Activated gamma-delta T cell treated with anti-CD3 and anti-CD28 coated beads, Interleukin-2, amount 50 U/mL, for 16 hours (primary cell): ENCODE measurements around the gene UBE2S.
A peak's percentile ranks its signal among the peaks of the same experiment; 100 is the strongest.
"Not testable (repeated sequence)": the region's sequence is repeated elsewhere in the genome, so short reads cannot be mapped to it uniquely, and the experiment has no call there.

ENCODE experiments used
- DNase-seq: peaks from one replicate; pipeline ENCODE4 v3.0.0-alpha.2; 2020; ENCODE audit warnings: low read depth

UBE2S gene

DNA sequence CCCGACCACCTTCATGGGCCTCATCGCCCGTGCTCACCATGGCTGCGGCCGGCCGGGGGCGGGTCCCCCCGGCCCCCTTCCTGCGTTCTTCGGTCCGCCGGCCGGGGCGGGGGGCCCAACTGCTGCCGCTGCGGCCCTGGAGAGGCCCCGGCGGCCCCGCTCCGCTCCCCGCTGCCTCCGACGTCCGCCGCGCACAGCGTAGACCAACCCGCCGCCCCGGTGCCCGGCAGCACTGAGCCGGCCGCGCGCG lies at the start of gene UBE2S:
UBE2S (minus strand) TSS at position 239 of the 250 bp plus-strand sequence; CDS start at position 40, 199 bp downstream.
- not testable (repeated sequence) for DNase-seq

DNA sequence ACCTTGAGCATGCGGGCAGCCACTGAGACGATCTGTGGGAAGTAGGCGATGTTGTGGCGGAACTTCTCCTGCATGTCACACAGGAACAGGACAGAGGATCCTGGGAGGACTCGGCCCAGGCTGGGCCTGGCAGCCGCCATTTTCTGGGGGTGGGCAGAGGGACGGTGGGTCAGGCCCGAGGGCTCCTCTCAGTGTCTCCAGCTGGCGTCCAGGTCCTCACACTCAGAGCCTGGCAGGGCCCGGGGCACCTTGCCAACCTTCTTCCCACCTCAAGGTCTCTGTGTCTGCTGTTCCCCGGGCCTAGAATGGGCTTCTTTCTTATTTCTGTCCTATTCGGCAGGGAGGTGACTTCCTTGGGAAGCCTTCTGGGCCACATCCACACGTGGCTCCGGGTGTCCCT lies 48.8 kb upstream of the UBE2S start:
- no peak for DNase-seq

DNA sequence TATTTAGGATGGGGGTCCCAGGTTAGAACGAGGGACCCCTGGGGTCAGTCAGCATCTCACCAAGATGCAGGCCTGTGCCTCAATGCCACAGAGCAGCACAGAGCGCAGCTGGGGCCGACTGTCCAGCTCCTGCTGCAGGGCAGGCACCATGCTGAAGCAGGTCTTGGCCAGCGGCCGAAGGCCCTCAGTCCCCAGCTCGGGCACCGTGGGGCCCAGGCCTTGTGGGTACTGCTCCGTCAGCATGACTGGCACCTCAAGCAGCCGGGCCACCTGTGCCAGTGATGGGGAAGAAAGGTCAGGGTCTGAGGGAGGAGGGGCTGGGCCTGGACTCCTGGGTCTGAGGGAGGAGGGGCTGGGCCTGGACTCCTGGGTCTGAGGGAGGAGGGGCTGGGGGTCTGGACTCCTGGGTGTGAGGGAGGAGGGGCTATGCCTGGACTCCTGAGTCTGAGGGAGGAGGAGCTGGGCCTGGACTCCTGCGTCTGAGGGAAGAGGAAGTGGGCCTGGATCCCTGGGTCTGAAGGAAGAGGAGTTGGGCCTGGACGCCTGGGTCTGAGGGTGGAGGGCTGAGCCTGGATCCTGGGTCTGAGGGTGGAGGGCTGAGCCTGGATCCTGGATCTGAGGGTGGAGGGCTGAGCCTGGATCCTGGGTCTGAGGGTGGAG lies 48.1 kb upstream of the UBE2S start:
- DNase-seq: no peak

DNA sequence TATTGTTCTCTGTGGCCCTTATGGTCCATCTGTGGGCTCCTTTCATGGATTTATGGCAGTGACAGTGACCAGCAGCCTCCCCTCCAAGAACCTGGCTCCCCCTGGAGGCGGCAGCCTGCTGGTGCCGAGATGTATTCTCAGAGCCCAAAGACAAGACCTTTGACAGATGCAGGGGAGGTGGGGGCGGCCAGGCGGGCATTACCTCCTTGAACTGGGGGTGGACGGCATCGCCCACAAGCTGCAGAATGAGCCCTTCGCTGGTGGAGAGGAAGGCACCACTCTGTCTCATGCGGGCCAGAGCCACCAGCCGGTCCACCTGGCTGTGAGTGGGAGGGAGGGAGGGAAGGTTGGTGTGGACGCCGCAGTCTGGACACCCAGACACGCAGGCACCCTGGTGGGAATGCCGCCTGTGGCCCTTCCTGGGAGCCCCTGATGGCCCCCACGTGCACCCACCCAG lies 47.2 kb upstream of the UBE2S start:
- DNase-seq: peak; percentile 29

DNA sequence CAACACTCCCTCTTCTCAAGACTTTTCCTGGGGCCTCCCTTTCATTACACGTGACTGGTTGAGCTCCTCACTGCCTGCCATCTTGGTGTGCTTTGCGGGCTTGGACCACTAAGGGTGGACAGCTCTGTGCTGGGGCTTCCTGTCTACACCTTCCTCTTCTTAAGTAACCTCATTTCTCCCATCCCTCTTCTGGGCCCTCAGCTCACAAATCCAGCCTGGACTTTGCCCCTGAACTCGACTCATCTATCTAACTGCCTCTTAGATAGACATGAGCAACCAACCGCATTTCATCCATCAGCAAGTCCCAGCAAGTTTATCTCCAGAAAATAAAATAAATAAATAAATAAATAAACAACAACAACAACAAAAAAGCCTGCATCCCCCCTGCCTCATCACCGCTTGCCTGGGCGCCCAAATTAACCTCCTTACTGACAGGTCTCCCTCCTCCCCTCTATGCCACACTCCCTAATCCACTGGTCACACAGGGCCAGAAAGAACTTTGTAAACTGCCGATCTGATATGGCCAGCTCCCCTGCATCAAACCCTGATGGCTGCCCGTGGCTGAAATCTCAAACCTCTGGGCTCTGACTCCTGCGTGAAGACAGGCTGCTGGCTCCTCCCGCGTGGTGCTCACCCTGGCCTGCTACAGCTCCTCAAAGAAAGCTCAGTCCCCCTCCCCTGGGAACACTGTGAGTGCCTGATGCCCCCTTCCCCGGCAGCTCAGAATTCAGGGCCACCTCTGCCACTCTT lies 46.1 kb upstream of the UBE2S start:
- DNase-seq: no peak

DNA sequence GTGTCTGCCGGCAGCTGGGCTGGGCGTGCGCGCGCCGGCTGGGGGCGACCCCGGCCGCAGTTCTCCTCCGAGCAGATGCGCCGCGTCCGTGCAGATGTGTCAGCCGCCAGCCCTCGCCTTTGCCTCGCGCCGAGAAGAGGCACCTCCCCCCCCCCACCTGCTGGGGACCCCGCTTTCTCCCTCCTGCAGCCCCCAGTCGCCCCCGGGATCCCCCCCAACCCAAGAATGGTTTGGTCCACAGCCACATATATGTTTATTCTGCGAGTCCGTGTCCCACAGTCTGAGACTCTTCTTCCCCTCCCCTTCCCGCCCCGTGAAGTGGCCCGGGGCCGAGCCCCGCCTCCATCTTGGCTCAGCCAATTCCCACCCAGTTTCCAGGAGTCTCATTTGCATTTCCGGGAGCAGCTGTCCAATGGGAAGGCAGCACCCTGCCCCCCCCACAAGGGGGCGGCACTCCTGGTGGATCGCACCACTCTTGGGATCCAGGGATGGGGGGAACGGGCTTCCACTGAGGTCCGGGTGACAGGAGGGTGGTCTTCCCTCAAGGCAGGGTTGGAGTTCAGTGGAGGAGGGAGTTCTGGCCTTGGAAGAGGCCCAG lies 45.3 kb upstream of the UBE2S start:
- DNase-seq: no peak

DNA sequence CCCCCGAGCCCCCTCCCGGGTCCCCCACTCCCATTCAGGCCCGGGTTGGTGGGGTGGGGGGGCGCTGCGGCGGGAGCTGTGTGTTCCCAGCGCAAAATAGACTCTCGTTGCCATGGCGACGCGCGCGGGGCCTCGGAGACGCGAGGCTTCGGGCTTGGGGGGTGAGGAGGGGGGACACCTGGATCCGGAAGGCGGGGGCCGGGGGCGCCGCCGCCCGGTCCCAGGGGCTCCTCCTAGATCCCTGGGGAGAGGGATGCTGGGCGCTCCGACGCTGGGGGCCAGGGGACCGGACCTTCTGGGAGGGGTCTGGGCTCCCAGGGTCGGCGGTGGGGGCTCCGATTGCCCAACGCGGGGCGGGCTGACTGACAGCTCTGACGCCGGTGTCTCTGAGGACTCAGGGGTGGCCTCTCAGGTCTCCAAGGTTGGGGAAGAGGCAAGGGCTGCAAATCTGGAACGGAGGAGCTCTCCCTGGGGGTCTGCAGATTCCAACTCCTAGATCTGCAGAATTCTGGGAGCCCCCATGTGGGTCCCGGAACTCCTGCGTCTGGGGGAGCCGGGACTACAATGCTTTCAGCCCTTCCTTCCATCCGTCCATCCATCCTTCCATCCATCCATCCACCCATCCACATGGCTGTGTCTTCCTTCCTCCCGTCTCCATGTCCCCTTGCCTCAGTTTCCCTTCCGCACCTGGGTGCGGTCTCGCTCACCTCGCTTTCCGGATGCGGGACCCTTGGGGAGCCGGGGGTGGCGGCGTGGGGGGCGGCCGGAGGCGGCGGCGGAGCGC lies 44.6 kb upstream of the UBE2S start:
- DNase-seq: no peak

DNA sequence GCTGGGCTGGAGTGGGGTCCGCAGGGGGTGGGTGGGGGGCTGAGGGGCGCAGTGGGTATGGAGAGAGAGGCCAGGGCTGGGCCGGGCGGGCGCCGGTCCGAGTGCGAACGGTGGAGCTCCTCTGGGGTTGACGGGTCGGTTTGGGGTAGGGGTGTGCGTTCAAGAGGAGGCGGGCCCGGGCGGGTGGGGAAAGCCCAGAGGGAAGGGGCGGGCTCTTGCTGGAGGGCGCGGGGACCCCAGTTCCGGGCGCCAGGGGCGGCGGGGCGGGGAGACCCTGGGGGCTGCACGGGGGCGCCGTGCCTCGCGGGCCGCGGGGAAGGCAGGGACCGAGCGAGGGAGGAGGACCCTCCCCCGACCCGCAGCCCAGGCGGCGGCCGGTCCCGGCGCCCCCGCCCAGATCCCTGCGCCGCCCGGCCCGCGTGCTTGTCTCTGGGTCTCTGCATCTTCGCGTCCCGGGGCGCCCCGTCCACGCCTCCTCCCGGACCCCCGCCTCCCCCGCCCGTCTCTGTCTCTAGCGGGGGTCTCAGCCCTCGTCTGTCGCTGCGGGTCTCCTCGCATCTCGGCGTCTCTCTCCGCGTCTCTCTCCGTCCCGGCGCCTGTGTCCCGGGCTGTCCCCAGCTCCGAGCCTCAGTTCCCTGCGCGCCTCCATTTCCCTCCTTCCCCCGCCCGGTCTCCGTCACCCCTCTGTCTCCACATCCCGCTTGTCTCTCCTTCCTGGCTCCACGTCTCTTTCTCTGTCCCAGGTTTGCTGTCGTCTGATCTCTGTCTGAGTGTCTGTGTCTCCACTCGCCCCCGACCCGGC lies 43.8 kb upstream of the UBE2S start:
- no peak for DNase-seq

DNA sequence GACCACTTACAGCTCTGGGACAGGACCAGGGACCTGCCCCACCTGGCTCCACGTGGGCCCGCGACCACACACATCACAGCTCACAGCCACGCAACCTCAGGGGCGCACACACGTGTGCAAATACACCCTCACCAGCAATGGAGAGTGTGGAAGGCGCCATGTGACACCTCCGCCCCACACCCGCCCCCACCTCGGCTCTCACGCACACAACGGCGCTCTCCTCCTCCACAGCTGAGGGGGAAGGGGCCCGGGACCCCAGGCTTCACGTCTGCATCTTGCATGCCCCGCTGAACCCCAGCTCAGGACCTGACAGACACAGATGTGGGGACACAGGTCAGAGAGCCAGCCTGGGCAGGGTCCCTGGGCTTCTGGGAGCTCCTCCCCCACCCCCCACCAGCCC lies 41.9 kb upstream of the UBE2S start:
- DNase-seq: no peak

DNA sequence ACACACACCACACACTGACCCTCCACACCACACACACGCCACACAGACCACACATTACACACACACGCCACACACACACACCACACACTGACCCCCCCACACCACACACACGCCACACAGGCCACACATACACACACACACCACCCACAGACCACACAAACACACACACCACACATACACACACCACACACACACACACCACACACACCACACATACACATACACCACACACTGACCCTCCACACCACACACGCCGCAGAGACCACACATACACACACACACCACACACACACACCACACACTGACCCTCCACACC lies 40.5 kb upstream of the UBE2S start:
- DNase-seq: not testable (repeated sequence)

DNA sequence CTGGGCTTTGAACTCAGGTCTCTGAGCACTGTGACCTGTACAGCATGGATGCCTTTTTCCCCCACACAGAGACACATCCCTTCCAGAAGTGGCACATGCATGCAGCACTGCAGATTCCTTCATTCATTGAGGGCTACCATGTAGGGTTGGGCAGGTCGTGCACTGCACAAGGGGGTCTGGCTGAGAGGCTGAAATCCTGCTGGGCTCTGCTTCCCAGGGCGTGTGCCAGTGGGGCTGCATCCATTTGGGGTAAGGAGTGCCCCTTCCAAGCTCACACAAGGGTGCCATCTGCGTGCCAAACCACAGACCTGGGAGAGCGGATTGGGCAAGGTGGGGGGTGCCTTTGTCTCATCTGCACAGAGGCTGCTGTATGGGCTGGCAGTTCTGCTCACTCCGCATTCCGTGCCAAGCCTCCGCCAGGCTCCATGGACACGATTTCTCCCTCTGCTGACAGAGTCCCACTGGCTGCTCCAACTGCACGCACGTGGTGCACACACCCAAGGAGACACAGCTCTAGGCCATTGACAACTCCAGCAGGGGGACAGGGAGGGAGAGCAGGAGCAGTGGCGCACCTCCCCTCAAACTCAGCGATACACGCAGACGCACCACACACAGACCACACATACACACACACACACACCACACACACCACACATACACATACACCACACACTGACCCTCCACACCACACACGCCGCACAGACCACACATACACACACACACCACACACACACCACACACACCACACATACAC lies 40.0 kb upstream of the UBE2S start:
- no peak for DNase-seq

DNA sequence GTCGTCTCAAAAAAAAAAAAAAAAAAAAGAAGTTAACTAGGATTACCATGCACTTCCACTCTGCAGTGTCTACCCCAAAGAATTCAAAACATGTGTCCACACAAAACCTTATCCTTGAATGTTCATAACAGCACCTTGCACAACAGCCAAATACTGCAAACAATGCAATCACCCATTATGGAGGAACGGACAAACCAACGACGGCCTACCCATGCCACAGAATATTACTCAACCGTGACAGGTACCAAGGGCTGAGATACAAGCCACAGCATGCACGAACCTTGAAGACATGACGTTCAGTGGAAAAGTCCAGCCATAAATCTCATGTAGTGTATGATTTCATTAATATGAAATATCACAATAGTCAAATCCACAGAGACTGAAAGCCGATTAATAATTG lies 38.5 kb upstream of the UBE2S start:
- DNase-seq: no peak

DNA sequence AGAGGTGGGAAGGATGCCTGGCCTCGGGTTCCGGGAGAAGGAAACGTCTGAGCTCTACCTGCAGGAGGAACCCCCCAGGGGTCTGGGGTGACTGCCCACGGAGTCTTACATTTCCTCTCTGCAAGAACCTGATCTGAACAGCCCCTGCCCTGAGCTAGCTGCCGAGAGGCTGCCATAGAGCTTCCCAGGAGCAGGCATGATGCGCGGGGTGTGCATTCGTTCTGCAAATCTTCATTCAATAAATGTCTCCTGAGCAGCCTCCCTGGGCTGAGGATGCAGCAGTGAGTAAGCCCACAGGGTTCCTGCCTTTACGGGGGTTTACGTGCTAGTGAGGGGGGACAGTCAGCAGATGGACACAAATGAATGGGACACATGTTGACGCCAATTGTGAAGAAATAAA lies 37.1 kb upstream of the UBE2S start:
- DNase-seq: no peak

DNA sequence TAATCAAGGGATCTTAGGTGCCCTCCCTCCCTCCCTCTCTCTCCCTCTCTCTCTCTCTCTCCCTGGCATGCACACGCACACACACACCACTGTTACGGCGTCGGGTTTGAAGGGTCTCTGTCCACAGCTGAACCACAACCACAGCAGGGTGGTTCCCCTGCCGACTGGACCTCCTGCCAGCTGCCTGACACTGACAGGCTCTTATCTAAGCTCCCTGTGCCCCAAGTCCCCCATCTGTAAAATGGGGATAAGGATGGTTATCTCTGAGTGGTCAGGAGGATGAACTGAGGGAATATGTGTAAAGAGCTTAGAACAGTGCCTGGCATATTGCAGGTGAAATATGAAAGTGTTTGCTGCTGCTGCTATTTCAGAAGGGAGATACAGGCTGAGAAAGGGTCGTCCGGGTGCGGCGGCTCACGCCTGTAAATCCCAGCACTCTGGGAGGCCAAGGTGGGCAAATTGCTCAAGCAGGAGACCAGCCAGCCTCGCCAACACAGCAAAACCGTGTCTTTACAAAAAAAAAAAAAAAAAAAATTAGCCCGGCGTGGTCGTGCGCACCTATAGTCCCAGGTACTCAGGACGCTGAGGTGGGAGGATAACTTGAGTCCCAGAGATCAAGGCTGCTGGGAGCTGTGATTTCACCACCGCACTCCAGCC lies 36.4 kb upstream of the UBE2S start:
- DNase-seq: no peak

DNA sequence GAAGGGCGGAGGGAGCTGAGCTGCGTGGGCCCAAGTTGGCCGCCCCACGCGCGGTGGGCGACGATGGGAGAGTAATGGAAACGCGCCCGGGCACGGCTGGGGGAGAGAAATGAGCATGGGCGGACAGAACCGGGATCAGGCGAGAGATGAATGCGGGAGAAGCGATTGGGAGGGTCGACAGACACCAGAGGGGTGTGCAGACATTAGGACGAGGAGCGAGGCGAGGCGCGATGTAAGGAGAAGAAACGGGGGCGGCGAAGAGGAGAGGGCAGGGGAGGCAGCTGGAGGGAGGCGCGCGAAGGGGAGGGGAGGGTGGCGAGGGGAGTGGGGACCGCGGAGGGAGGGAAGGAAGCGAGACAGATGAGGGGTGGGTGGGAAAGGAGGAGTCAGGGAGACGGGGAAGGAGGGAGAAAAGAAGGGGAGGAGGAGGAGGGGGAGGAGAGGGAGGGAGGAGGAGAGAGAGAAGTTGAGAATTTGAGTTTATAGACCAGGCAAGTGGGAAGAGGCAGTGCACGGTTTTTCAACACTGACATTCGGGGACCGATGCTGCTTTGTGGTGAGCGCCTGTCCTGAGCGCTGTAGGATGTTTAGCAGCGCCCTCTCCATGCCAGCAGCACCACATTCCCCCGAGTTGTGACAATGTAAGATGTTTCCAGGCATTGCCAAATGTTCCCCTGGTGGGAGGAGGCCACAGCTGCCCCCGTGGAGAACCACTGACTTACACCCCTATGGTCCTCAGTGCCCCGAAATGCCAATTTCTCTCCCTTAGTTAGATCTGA lies 35.6 kb upstream of the UBE2S start, which contains the start of gene SHISA7:
SHISA7 (minus strand) TSS at position 256 of the 779 bp plus-strand sequence. CDS start 437 bp downstream, outside the sequence.
- no peak for DNase-seq

DNA sequence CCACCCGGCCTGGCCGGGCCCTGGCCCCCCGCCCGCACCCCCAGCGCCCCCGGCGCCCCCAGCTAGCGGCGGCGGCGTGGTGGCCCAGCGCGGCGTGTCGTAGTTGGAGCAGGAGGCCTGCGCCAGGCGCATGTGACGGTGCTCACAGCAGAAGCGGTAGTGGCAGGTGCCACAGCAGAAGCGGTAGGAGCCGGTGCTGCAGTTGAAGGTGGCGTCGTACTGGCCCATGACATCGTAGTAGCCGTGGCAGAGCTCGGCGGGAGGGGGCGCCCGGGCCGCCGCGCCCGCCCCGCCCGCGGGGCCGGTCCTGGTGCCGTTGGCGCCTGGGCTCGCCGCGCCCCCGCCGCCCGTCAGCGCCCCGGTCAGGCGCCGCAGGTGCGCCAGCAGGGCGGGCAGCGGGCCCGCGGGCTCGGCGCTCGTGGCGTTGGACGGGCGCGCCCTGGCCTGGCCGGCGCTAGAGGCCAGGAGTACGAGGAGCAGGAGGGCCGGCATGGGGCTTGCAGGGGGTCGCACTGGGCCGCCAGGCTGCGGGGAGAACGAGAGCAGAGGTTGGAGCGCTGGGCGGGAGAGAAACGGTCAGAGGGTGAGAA lies 34.9 kb upstream of the UBE2S start:
- DNase-seq: no peak

DNA sequence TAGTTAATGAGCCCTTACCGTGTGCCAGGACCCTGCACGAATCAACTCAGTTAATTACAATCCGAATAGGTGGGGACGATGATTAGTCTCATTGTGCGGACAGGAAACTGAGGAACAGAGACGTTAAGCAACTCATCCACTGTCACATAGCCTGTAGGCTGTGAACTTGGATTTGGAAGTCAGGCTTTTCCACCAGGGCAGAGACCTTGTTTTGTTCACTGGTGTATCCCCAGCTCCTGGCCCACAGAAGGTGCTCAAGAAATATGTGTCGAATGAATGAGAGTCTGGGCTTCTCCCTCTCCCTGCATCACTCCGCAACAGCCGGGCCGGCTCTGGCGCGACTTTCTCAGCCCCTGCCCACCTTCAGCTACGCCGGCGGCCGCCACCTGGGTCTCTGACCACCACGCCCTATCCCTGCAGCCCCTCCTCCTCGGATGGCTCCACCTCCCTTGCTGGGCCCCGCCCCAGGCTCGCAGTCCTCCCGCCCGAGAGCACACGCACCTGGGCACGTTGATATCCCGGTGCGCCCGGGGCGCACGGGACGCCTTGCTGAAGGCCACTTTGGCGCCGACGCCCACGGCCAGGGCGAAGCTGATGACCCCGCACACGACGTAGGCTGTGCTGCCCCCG lies 34.2 kb upstream of the UBE2S start:
- DNase-seq: no peak

DNA sequence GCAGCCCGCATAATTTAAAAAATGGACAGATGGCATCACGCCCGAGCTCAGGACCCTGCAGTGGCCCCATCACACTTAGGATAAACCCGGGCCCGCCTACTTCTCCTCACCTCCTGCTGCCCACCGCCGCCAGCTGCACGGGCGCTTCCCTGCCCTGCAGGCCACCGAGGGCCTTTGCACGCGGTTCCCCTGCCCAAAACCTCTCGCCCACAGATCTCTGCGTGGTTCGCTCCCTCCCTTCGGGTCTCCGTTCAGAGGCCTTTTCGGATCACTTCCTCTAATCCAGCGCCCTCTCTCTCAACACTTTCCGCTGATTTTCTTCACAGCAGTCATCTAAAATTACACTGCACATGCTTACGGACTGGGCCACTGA lies 33.7 kb upstream of the UBE2S start:
- DNase-seq: no peak
